NB4 (cell line): Measurements from ENCODE around the gene GAS2L2.

Experiments
- DNase-seq: peaks from one replicate; pipeline ENCODE4 v3.0.0; 2010; ENCODE audit warnings: low read depth
- H3K4me3 ChIP-seq: one replicate; pipeline ENCODE4 v1.5.1; 2011; ENCODE audit warnings: mild to moderate bottlenecking, low read depth, low read length, moderate library complexity
- MYC ChIP-seq: IDR thresholded peaks from 2 replicates; pipeline ENCODE4 v1.6.1; 2011; ENCODE audit warnings: low read depth, low read length
- POLR2A ChIP-seq: IDR thresholded peaks from 2 replicates; pipeline ENCODE4 v1.6.1; 2011; ENCODE audit warnings: mild to moderate bottlenecking; ENCODE audit not compliant: insufficient read length; ENCODE audit errors: extremely low read depth
- TF ChIP-seq, protein P1 (sequence below): IDR thresholded peaks from one replicate; pipeline ENCODE4 v1.5.1; 2012; ENCODE audit warnings: low read depth, low read length
- TF ChIP-seq, protein P2 (sequence below): IDR thresholded peaks from 2 replicates; pipeline ENCODE4 v1.6.1; 2011; ENCODE audit warnings: low read depth, low read length

Gene GAS2L2

DNA sequence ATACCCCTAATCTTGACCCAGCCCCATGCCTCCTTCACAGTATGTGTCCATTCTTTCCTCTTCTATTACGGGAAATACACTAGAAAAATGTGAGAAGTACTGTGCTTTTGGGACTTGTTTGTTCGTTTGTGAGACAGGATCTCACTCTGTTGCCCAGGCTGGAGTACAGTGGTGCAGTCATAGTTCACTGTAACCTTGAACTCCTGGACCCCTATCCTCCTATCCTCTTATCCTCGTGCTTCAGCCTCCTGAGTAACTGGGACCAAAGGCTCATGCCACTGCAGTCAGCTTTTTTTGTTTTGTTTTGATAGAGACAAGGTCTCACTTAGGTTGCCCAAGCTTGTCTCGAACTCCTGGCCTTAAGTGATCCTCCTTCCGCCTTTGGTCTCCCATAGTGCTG is 51.5 kb downstream of the GAS2L2 start:
- TF ChIP-seq MYC, result no peak
- TF ChIP-seq, protein P1, sequence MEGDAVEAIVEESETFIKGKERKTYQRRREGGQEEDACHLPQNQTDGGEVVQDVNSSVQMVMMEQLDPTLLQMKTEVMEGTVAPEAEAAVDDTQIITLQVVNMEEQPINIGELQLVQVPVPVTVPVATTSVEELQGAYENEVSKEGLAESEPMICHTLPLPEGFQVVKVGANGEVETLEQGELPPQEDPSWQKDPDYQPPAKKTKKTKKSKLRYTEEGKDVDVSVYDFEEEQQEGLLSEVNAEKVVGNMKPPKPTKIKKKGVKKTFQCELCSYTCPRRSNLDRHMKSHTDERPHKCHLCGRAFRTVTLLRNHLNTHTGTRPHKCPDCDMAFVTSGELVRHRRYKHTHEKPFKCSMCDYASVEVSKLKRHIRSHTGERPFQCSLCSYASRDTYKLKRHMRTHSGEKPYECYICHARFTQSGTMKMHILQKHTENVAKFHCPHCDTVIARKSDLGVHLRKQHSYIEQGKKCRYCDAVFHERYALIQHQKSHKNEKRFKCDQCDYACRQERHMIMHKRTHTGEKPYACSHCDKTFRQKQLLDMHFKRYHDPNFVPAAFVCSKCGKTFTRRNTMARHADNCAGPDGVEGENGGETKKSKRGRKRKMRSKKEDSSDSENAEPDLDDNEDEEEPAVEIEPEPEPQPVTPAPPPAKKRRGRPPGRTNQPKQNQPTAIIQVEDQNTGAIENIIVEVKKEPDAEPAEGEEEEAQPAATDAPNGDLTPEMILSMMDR, result no peak
- TF ChIP-seq, protein P2, sequence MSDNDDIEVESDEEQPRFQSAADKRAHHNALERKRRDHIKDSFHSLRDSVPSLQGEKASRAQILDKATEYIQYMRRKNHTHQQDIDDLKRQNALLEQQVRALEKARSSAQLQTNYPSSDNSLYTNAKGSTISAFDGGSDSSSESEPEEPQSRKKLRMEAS, result no peak
- no peak for TF ChIP-seq POLR2A
- no peak overlapping the region for H3K4me3 ChIP-seq
- DNase-seq, result no peak

DNA sequence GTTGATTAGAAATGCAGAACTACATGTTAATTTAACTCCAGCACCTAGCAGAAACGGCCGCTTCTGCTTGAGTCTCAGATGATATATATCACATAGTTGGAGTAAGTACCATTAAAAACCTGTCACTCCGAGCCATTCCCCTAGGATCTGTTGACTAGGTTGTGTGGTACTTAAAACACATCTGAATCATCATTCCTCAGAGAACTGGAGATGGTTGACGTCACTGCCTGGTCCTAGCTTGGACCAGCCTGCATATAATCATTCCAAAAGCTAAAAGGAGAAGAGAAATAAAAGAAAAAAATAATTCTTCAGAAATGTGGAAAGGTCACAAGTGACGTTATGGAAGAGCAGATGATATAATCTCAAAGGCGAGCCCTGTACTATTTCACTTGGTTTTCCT is 52.9 kb downstream of the GAS2L2 start:
- H3K4me3 ChIP-seq, result no peak overlapping the region
- TF ChIP-seq POLR2A (no peak), MYC (no peak)
- TF ChIP-seq, protein P1, result no peak
- TF ChIP-seq, protein P2, result no peak
- DNase-seq, result no peak

GRCh38 chr17:35698800-35699199 is 54.2 kb downstream of the GAS2L2 start:
- H3K4me3 ChIP-seq, result no peak overlapping the region
- TF ChIP-seq, protein P2, result no peak
- DNase-seq, result no peak

GRCh38 chr17:35695613-35696012 is 57.4 kb downstream of the GAS2L2 start:
- H3K4me3 ChIP-seq, result no peak overlapping the region
- no peak for DNase-seq
- TF ChIP-seq, protein P1, result no peak
- no peak for TF ChIP-seq MYC
- no peak for TF ChIP-seq POLR2A
- TF ChIP-seq, protein P2, result no peak

GRCh38 chr17:35694906-35695305 is 58.1 kb downstream of the GAS2L2 start:
- TF ChIP-seq, protein P1, result no peak
- no peak for TF ChIP-seq POLR2A
- TF ChIP-seq, protein P2, result no peak
- no peak for TF ChIP-seq MYC
- DNase-seq, result no peak
- H3K4me3 ChIP-seq, result no peak overlapping the region
